GM19351 (cell line): Measurements from ENCODE around the gene SLC35B2.

ENCODE experiments used
- ATAC-seq: cut with Tn5 transposase; IDR thresholded peaks from one replicate; pipeline ENCODE4 v1.9.1; 2021; ENCODE audit warnings: mild to moderate bottlenecking, moderate library complexity; ENCODE audit not compliant: unreplicated experiment

Gene SLC35B2

GRCh38 chr6:44254191-44255104 lies 2.9 kb downstream of the SLC35B2 start:
- no peak for ATAC-seq

- no peak for ATAC-seq
Observed at GRCh38 chr6:44253307-44254101, 3.8 kb downstream of the SLC35B2 start.

DNA sequence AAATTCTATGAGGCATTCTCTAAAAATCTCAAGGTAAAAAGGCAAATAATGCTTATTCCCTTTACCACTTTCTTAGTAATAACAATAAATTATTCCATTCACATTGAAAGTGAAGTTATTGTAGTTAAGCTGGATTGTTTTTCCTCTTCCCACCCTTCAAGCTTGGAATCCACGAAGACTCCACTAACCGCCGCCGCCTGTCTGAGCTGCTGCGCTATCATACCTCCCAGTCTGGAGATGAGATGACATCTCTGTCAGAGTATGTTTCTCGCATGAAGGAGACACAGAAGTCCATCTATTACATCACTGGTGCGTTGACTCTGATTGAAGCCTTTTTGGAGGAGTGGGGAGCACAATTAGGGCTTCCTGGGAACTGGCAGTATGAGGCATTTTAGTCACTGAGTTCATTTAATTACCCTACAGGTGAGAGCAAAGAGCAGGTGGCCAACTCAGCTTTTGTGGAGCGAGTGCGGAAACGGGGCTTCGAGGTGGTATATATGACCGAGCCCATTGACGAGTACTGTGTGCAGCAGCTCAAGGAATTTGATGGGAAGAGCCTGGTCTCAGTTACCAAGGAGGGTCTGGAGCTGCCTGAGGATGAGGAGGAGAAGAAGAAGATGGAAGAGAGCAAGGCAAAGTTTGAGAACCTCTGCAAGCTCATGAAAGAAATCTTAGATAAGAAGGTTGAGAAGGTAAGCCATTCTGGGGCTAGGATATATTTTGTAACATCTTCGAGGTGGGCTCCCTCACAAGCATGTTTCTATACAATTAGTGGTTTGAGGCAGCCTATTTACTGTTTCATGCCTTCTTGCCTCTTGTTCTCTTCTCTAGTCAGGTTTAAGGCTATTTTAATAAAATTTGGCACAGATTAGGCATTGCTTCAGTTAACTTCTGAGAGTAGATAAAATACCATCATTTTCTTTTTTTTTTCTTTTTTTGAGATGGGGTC lies 5.5 kb downstream of the SLC35B2 start:
- no peak for ATAC-seq

DNA sequence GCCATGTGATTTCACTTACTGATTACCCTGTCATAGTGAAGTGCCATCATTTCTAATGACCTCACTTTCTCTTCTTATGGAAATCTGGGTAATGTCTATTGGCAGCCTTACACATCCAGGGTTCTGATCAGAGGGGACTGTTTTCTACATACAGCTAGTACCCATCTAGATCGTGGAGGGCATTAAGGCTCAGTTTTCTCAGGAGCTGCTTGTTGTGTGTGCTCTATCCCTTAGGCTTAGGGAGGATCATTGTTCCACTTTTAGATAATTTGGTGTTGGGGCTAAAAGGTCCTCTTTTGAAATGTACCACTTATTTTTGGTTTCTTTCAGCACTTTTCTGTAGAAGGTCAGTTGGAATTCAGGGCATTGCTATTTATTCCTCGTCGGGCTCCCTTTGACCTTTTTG lies 6.6 kb downstream of the SLC35B2 start:
- no peak for ATAC-seq

- ATAC-seq = no peak
Observed at GRCh38 chr6:44250067-44250717, 7.1 kb downstream of the SLC35B2 start.

DNA sequence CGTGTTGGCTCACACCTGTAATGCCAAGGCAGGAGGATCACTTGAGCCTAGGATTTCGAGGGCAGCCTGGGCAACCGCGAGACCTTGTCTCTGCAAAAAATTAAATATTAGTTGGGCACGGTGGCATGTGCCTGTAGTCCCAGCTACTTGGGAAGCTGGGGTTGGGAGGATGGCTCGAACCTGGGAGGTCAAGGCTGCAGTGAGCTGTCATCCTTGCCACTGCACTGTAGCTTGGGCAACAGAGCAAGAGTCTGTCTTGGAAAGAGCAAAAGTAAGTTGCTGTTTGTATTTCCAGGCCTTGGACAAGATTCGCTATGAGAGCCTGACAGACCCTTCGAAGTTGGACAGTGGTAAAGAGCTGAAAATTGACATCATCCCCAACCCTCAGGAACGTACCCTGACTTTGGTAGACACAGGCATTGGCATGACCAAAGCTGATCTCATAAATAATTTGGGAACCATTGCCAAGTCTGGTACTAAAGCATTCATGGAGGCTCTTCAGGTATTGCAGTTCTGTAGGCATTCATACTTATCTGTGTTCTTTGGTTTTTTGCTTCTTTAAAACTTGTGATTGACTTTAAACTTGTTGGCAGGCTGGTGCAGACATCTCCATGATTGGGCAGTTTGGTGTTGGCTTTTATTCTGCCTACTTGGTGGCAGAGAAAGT lies 8.1 kb downstream of the SLC35B2 start:
- ATAC-seq = no peak

- no peak for ATAC-seq
Observed at GRCh38 chr6:44248579-44248978, 8.7 kb downstream of the SLC35B2 start.

DNA sequence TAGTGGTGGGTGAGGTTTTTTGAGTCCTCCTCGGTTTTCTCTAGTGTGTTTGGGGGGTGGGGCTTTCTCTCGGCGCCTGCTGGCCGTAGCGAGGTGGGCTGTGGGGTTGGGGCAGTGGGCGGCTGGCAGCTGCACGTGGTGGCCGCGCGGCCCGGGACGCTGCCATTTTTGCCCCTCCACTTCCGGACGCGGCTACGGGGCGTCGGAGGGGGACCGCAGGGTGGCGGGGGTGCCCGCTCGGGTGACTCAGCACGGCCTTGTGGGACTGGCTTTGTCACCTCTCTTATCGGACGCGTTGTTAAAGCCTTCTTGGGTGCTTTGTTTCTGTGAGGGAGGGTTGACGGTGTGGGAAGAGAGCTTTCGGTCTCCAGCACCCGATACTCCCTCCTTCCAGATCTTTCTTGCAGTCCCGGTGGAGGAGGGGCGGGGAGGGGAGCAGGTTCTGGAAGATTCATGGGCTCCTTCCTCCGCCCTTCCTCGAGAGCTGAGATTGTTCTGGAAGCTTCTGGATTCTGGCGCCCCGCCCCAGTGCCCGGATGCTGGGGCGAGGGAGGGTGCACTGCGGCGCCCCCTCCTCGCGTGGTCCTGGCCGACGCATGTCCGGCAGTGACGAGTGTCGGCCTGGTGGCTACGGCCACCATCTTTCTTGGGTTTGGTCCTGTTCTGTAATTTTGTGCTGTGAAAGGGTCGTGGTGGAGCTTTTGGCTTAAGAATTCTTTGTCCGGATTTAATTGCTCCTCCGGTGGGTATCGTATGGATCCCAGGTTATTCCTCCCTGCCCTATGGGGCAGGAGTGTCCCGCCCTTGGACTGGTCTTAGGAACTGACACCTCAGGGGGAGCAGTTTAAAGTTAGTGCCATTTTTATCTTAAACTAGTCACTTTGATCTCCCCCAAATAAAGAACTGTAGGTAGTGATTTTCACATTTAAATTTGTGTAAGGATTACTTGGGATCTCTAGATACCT lies 9.7 kb downstream of the SLC35B2 start:
- no peak for ATAC-seq

- peak; percentile 56 for ATAC-seq
Observed at GRCh38 chr6:44246663-44247337, 10.5 kb downstream of the SLC35B2 start, which contains the start of gene HSP90AB1. Gene HSP90AB1 (plus strand): TSS chr6:44247101. CDS start chr6:44248630, 1,529 bp downstream.

GRCh38 chr6:44245912-44246662 lies 11.2 kb downstream of the SLC35B2 start:
- peak; percentile 50 for ATAC-seq

- no peak for ATAC-seq
Observed at GRCh38 chr6:44245391-44245911, 11.9 kb downstream of the SLC35B2 start.

- no peak for ATAC-seq
Observed at GRCh38 chr6:44243345-44243744, 14.0 kb downstream of the SLC35B2 start.

DNA sequence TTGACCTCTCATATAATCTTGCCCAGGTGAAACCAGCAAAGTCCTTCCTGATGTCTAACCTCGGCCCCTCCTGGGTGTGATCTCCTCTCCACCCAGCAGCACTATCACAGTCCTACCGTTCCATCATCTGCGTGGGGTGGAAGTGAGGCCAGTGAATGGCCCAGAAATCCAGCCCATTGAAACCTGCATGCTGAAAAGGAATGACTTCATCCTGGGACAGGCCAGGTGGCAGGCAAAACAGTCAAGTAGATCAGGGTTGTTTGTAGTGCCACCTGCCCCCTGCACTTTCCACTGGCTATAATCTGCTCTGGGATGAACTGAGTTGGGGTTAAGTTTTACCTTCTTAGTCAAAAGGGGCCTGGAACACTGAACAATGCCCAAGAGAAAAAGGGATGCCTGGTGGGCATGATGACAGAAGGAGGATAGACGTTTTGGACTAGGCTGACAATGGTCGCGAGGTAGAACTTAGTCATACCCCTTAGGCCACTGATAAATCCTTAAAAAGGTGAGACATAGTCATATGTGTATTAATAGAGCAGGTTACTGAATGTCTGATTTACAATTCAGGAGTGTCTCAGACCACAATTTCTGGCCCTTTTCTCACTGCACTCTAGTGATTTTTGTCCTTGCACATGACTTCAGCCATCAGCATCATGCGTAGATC lies 18.5 kb downstream of the SLC35B2 start:
- ATAC-seq = no peak

- peak; percentile 85 for ATAC-seq
Observed at GRCh38 chr6:44237813-44238433, 19.4 kb downstream of the SLC35B2 start.

DNA sequence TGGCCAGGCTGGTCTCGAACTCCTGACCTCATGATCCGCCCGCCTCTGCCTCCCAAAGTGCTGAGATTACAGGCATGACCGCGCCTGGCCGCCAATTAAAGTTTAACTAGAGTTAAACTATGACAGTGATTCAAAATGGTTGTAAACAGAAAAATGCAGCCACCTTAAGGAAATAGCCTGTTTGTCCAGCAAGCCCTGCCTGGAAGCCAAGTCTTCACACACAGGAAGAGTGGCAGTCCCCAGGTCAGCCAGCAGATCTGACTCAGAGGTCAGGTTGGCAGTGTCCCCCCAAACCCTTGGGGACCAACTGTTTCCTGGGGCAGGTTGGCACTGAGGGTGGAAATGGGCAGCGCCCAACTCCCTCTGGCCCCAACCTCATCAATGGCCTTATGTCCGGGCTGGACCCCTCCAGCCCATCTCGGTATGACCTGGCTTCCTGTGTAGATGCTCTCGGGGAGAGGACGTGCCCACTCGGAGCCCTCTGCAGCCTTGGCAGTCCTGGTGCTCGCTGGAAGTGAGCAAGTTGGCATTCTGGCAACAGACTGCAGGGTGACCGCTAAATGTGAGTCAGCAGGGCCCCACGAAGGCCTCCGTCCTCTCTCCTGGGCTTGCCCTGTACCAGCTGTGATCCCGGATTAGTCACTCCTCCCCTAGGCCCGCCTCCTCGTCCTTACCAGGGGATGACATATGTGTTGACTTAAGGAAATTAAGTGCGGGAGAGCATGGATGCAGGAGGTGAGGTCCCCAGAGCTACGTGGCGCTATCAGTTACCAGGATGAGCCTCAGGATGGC lies 20.1 kb downstream of the SLC35B2 start:
- ATAC-seq = peak; percentile 60
